ENCODE data around the gene POLR2J.
"Not testable (repeated sequence)": the region's sequence is repeated elsewhere in the genome, so short reads cannot be mapped to it uniquely, and the experiment has no call there.

POLR2J gene

GRCh38 chr7:102464577-102465280, 14.0 kb downstream of the POLR2J start, which contains the start of the genes ALKBH4 and LRWD1:
Gene ALKBH4 (minus strand): TSS chr7:102464863. CDS start chr7:102464836, 27 bp downstream.
Gene LRWD1 (plus strand): TSS chr7:102464984. CDS start chr7:102465081, 97 bp downstream.
- peak; percentile 98 for DNase-seq

GRCh38 chr7:102463841-102464576, 14.7 kb downstream of the POLR2J start:
- DNase-seq: no peak

GRCh38 chr7:102460467-102460866, 18.3 kb downstream of the POLR2J start:
- DNase-seq: no peak

GRCh38 chr7:102459221-102459844, 19.4 kb downstream of the POLR2J start:
- no peak for DNase-seq

GRCh38 chr7:102457352-102457924, 21.3 kb downstream of the POLR2J start:
- no peak for DNase-seq

GRCh38 chr7:102456327-102456726, 22.4 kb downstream of the POLR2J start:
- no peak for DNase-seq

GRCh38 chr7:102455596-102455995, 23.1 kb downstream of the POLR2J start:
- no peak for DNase-seq

GRCh38 chr7:102454932-102455331, 23.8 kb downstream of the POLR2J start:
- DNase-seq: not testable (repeated sequence)

- DNase-seq: no peak
Measured at GRCh38 chr7:102454468-102454867, 24.3 kb downstream of the POLR2J start.

GRCh38 chr7:102453319-102453718, 25.4 kb downstream of the POLR2J start:
- DNase-seq: no peak

GRCh38 chr7:102452451-102452850, 26.3 kb downstream of the POLR2J start:
- DNase-seq: no peak

- no peak for DNase-seq
Measured at GRCh38 chr7:102451371-102452054, 27.2 kb downstream of the POLR2J start.

GRCh38 chr7:102450242-102450641, 28.5 kb downstream of the POLR2J start:
- peak; percentile 83 for DNase-seq

GRCh38 chr7:102449136-102449535, 29.6 kb downstream of the POLR2J start:
- DNase-seq: no peak

- no peak for DNase-seq
Measured at GRCh38 chr7:102447311-102447710, 31.4 kb downstream of the POLR2J start.

- no peak for DNase-seq
Measured at GRCh38 chr7:102446387-102447156, 32.1 kb downstream of the POLR2J start.

- no peak for DNase-seq
Measured at GRCh38 chr7:102445674-102446071, 33.0 kb downstream of the POLR2J start.

GRCh38 chr7:102444961-102445673, 33.6 kb downstream of the POLR2J start:
- no peak for DNase-seq

- DNase-seq: no peak
Measured at GRCh38 chr7:102439963-102440795, 38.5 kb downstream of the POLR2J start.

- no peak for DNase-seq
Measured at GRCh38 chr7:102436118-102436517, 42.6 kb downstream of the POLR2J start.
